Loucy (cell line): Measurements from ENCODE around the gene CYTH1.

Experiments
- EZH2phosphoT487 ChIP-seq: fragments of 200-600 bp; IDR thresholded peaks from 2 replicates; pipeline ENCODE4 v1.6.1; 2018; ENCODE audit warnings: antibody characterized with exemption, mild to moderate bottlenecking, moderate library complexity, borderline replicate concordance
- TF ChIP-seq, protein P1 (sequence below): fragments of 200-600 bp; sonication (generic); conservative IDR thresholded peaks from 2 replicates; pipeline ENCODE4 v1.5.1; 2014; ENCODE audit warnings: mild to moderate bottlenecking, antibody characterized with exemption, low read length

DNA sequence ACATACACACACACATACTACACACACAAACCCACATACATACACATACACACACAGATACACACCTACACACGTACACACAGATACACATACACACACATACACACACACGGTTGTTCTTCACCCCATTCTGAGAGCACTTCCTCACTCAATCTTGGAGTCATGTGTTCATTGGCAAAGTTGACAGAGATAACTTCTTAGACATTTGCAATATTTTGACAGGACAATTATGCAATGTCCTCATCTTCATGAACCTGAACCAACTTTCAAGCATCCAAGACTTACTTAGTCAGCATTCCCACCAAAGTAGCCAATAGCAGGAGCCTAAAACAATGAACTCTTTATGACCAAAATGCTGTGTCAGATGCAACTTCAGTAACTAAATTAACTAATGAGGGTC, 127.7 kb downstream of the CYTH1 start:
- TF ChIP-seq EZH2phosphoT487: no peak
- TF ChIP-seq, protein P1, sequence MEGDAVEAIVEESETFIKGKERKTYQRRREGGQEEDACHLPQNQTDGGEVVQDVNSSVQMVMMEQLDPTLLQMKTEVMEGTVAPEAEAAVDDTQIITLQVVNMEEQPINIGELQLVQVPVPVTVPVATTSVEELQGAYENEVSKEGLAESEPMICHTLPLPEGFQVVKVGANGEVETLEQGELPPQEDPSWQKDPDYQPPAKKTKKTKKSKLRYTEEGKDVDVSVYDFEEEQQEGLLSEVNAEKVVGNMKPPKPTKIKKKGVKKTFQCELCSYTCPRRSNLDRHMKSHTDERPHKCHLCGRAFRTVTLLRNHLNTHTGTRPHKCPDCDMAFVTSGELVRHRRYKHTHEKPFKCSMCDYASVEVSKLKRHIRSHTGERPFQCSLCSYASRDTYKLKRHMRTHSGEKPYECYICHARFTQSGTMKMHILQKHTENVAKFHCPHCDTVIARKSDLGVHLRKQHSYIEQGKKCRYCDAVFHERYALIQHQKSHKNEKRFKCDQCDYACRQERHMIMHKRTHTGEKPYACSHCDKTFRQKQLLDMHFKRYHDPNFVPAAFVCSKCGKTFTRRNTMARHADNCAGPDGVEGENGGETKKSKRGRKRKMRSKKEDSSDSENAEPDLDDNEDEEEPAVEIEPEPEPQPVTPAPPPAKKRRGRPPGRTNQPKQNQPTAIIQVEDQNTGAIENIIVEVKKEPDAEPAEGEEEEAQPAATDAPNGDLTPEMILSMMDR: no peak
